Medulla oblongata (tissue), 1 donor: ENCODE data around the gene SEPHS1.
A peak's percentile ranks its signal among the peaks of the same experiment; 100 is the strongest.
"Not testable (repeated sequence)": the region's sequence is repeated elsewhere in the genome, so short reads cannot be mapped to it uniquely, and the experiment has no call there.

Experiments
- DNase-seq: peaks from one replicate; pipeline ENCODE4 v3.0.0-alpha.2; 2015; ENCODE audit errors: extremely low spot score

Gene SEPHS1

GRCh38 chr10:13348216-13349017 is at the start of gene SEPHS1:
SEPHS1 (minus strand) TSS chr10:13348293; CDS start chr10:13344950, 3,343 bp downstream.
- peak; percentile 60 for DNase-seq

GRCh38 chr10:13397052-13397451 is 49.0 kb upstream of the SEPHS1 start:
- no peak for DNase-seq

GRCh38 chr10:13396369-13396768 is 48.3 kb upstream of the SEPHS1 start:
- no peak for DNase-seq

- DNase-seq, result no peak
Measured at GRCh38 chr10:13395540-13395939, 47.4 kb upstream of the SEPHS1 start.

- no peak for DNase-seq
Measured at GRCh38 chr10:13393640-13394039, 45.5 kb upstream of the SEPHS1 start.

- no peak for DNase-seq
Measured at GRCh38 chr10:13392701-13393100, 44.6 kb upstream of the SEPHS1 start.

GRCh38 chr10:13390604-13391522 is 42.8 kb upstream of the SEPHS1 start:
- DNase-seq, result peak; percentile 30

- DNase-seq, result no peak
Measured at GRCh38 chr10:13388478-13389230, 40.6 kb upstream of the SEPHS1 start.

- no peak for DNase-seq
Measured at GRCh38 chr10:13386021-13386420, 37.9 kb upstream of the SEPHS1 start.

GRCh38 chr10:13383399-13383761 is 35.3 kb upstream of the SEPHS1 start:
- no peak for DNase-seq

GRCh38 chr10:13382703-13383398 is 34.8 kb upstream of the SEPHS1 start:
- DNase-seq, result no peak

- DNase-seq, result not testable (repeated sequence)
Measured at GRCh38 chr10:13379061-13379460, 31.0 kb upstream of the SEPHS1 start.

GRCh38 chr10:13376746-13377145 is 28.7 kb upstream of the SEPHS1 start:
- DNase-seq, result no peak

- no peak for DNase-seq
Measured at GRCh38 chr10:13376297-13376696, 28.2 kb upstream of the SEPHS1 start.

GRCh38 chr10:13375791-13376190 is 27.7 kb upstream of the SEPHS1 start:
- no peak for DNase-seq

- DNase-seq, result no peak
Measured at GRCh38 chr10:13373644-13374043, 25.6 kb upstream of the SEPHS1 start.

GRCh38 chr10:13372524-13372923 is 24.4 kb upstream of the SEPHS1 start:
- DNase-seq, result no peak

GRCh38 chr10:13371897-13372470 is 23.9 kb upstream of the SEPHS1 start:
- DNase-seq, result peak; percentile 96

- no peak for DNase-seq
Measured at GRCh38 chr10:13366891-13367290, 18.8 kb upstream of the SEPHS1 start.

GRCh38 chr10:13365831-13366230 is 17.7 kb upstream of the SEPHS1 start:
- no peak for DNase-seq

- DNase-seq, result no peak
Measured at GRCh38 chr10:13365243-13365642, 17.1 kb upstream of the SEPHS1 start.
